Measurements from ENCODE around the gene CNTNAP2. TPM values are rescaled to one million over a fixed set of nuclear protein-coding genes. Genes with fewer than 3 reads are reported as not detected.

CNTNAP2 gene
- polyA plus RNA-seq, 1 experiment: not detected

DNA sequence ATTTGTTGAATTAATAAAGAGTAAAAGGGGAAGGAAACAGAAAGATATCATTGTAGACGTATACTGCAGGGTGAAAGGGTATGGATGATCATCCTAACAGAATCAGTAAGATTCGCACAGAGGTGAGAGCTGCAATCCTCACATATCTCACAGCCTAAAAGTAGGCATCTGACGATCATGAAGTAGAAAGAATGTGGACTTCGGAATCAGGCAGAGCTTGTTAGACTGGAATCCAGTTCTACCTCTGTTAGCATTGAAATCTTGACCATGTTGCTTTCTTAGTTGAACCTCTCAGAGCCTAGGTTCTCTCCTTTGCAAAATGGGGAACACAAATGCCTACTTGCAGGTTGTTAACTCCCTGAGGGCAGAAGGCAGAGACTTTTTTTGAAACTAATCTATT is 2154.0 kb downstream of the CNTNAP2 start:
- ChIA-PET POLR2A (no interaction called here), CTCF (interaction anchor here (1.3 to 1.4 kb wide), 2 partner anchors 8 to 28 kb away, joined by 3 to 6 read pairs; no protein-coding TSS in a partner anchor)
- TF ChIP-seq, protein P1, sequence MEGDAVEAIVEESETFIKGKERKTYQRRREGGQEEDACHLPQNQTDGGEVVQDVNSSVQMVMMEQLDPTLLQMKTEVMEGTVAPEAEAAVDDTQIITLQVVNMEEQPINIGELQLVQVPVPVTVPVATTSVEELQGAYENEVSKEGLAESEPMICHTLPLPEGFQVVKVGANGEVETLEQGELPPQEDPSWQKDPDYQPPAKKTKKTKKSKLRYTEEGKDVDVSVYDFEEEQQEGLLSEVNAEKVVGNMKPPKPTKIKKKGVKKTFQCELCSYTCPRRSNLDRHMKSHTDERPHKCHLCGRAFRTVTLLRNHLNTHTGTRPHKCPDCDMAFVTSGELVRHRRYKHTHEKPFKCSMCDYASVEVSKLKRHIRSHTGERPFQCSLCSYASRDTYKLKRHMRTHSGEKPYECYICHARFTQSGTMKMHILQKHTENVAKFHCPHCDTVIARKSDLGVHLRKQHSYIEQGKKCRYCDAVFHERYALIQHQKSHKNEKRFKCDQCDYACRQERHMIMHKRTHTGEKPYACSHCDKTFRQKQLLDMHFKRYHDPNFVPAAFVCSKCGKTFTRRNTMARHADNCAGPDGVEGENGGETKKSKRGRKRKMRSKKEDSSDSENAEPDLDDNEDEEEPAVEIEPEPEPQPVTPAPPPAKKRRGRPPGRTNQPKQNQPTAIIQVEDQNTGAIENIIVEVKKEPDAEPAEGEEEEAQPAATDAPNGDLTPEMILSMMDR (IDR thresholded peaks at IDR 0.05; ENCODE audit: insufficient read depth, low read depth, low read length): no peak
- Histone ChIP-seq H3K4me3 (ENCODE audit: low read depth, low read length) (no peak overlapping the region), H3K36me3 (ENCODE audit: control insufficient read depth, insufficient read depth, low read length) (no peaks in the 10 kb centered on the region), H3K27me3 (ENCODE audit: control insufficient read depth, insufficient read depth, low read length) (no peaks in the 10 kb centered on the region)
- DNase-seq (ENCODE audit: low read depth): no peak

DNA sequence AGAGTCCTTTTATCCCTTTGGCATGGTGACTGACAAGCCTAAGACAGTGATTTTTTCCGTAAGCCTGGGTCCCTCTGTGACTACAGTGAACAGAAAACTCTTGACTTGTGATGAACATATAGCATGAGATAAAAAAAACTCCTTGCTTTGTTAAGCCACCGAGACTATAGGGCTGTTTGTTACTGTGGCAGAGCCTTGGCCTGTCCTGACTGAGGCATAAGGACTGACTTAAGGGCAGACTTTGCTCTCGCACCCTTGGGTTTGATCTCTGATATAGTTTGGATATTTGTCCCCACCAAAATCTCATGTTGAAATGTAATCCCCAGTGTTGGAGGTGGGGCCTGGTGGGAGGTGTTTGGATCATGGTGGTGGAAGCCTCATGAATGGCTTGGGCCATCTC is 2157.5 kb downstream of the CNTNAP2 start:
- TF ChIP-seq, protein P1 (IDR thresholded peaks at IDR 0.05; ENCODE audit: insufficient read depth, low read depth, low read length): no peak
- no peak for DNase-seq (ENCODE audit: low read depth)
- POLR2A ChIA-PET: no interaction called here
- CTCF ChIA-PET: no interaction called here
- H3K36me3 ChIP-seq (ENCODE audit: control insufficient read depth, insufficient read depth, low read length): no peaks in the 10 kb centered on the region
- no peaks in the 10 kb centered on the region for H3K27me3 ChIP-seq (ENCODE audit: control insufficient read depth, insufficient read depth, low read length)
- no peak overlapping the region for H3K4me3 ChIP-seq (ENCODE audit: low read depth, low read length)

DNA sequence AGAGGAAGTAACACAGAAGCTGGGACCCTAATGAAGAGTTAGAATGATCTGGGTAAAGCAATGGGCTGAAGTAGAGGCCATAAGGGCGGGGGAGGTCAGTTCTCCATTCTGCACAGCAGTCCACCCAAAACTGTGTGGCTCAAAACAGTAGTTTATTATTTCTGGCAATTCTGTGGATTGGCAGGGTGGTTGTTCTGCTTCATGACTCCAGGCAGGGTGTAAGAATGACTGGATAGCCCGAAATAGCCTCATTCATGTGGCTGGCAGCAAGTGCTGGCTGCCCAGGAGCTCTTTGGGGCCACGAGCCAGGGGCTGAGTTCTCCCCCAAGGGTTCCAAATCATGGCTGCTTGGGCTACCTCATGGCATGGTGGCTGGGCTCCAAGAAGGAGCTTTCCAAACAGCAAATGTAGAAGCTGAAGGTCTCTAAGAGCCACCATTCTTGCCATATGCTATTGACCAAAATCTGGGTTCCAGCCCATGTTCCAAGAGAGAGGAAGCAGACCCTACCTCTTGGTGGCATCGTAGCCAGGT is 2158.8 kb downstream of the CNTNAP2 start:
- POLR2A ChIA-PET: no interaction called here
- DNase-seq (ENCODE audit: low read depth): no peak
- CTCF ChIA-PET: interaction anchor here (0.7 kb wide), 1 partner anchor 14 kb away, joined by 3 read pairs; no protein-coding TSS in a partner anchor
- Histone ChIP-seq H3K36me3 (ENCODE audit: control insufficient read depth, insufficient read depth, low read length) (no peaks in the 10 kb centered on the region), H3K4me3 (ENCODE audit: low read depth, low read length) (no peak overlapping the region), H3K27me3 (ENCODE audit: control insufficient read depth, insufficient read depth, low read length) (no peaks in the 10 kb centered on the region)
- TF ChIP-seq, protein P1 (IDR thresholded peaks at IDR 0.05; ENCODE audit: insufficient read depth, low read depth, low read length): no peak

DNA sequence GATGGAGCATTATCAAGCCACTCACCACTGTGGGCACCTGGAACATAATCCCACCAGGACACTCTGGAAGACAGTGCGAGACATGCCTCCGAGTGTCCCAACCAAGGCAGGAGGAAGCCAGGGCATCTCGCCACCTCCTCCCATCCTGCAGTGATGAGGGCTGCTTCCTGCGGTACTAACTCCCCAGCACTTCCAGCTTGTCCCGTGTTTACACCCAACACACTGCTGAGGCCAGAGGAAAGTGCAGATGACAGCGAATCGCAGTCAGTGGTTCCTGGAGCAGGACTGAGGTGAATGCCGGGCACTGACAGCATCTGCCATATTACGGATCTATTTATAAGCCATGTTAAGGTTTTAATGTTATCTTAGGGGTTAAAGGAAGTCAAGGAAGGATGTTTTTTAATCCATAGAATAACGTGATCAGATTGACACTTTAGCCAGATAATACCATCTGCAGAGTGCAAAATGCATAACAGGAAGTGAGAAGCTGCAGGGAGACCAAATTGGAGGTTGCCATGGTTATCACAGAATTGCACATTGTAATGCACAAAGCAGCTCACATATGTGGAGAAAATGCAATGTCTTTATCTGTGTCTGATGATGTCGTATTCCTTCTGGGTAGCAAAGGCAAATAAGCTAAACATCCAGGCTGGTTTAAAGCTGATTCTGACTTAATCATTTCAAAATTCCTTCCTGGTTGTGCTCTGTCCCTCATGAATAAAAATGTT is 2159.9 kb downstream of the CNTNAP2 start:
- CTCF ChIA-PET: no interaction called here
- no peak for DNase-seq (ENCODE audit: low read depth)

DNA sequence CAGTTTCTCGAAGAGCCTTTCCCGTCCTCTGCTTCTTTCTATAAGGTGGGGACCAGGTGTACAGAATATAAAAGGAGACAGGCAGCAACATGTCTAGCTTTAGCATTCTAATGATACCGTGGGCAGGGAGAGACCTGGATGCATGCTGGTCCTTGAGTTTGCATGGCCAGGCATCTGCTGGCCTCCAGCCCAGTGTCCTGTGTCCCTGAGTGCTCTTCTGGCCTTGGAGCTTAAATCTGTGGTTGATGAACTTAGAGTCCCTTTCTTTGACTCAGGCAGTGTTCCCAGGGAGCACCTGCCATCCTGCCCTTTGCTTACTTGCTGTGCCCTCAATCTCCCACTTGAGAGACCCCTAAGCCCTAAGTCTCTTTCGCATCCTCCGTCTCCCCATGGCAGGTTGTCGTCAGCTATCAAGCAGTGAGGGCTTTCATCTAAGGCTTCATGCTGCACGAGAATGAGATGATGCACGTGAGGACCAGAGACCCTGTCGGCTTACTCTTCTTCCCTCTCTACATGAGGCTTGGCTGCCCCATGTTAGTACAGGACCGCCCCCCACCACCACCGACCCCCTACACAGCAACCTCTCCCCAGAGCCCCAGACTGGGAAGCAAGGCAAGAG is 2160.6 kb downstream of the CNTNAP2 start:
- TF ChIP-seq, protein P1 (IDR thresholded peaks at IDR 0.05; ENCODE audit: insufficient read depth, low read depth, low read length): no peak
- ChIA-PET CTCF (no interaction called here), POLR2A (no interaction called here)

More for the DNA sequence above, 2159.9 kb downstream of the CNTNAP2 start:
- TF ChIP-seq, protein P1 (IDR thresholded peaks at IDR 0.05; ENCODE audit: insufficient read depth, low read depth, low read length): no peak
- POLR2A ChIA-PET: no interaction called here
- Histone ChIP-seq H3K4me3 (ENCODE audit: low read depth, low read length) (no peak overlapping the region), H3K27me3 (ENCODE audit: control insufficient read depth, insufficient read depth, low read length) (no peaks in the 10 kb centered on the region), H3K36me3 (ENCODE audit: control insufficient read depth, insufficient read depth, low read length) (no peaks in the 10 kb centered on the region)

More for the DNA sequence above, 2160.6 kb downstream of the CNTNAP2 start:
- DNase-seq (ENCODE audit: low read depth): no peak
- H3K27me3 ChIP-seq (ENCODE audit: control insufficient read depth, insufficient read depth, low read length): no peaks in the 10 kb centered on the region
- no peak overlapping the region for H3K4me3 ChIP-seq (ENCODE audit: low read depth, low read length)
- no peaks in the 10 kb centered on the region for H3K36me3 ChIP-seq (ENCODE audit: control insufficient read depth, insufficient read depth, low read length)

Data from BJ (cell line).